Muscle layer of duodenum (tissue), 2 donors: ENCODE measurements around the gene NKAIN2.
"Not testable (repeated sequence)": the region's sequence is repeated elsewhere in the genome, so short reads cannot be mapped to it uniquely, and the experiment has no call there.

Experiments
- H3K27ac ChIP-seq: one replicate; pipeline ENCODE4 v1.7.0; 2013; ENCODE audit warnings: mild to moderate bottlenecking, low read length
- H3K27me3 ChIP-seq: one replicate; pipeline ENCODE4 v1.7.0; 2013; ENCODE audit warnings: low read depth, mild to moderate bottlenecking, control low read depth, low read length
- H3K36me3 ChIP-seq, 2 donors: one replicate each; pipeline ENCODE4 v1.7.0; 2013; ENCODE audit warnings: low read length in 2 of 2, control low read depth in 1 of 2, mild to moderate bottlenecking in 1 of 2; ENCODE audit not compliant: insufficient read depth in 2 of 2, control insufficient read depth in 1 of 2
- H3K4me1 ChIP-seq, 2 donors: one replicate each; pipeline ENCODE4 v1.7.0; 2013; ENCODE audit warnings: low read length in 2 of 2, mild to moderate bottlenecking in 2 of 2, control low read depth in 1 of 2, moderate library complexity in 1 of 2; ENCODE audit not compliant: insufficient read depth in 2 of 2, control insufficient read depth in 1 of 2
- H3K4me3 ChIP-seq, 2 donors: one replicate each; pipeline ENCODE4 v1.7.0; 2013; ENCODE audit warnings: low read length in 2 of 2, low read depth in 1 of 2, mild to moderate bottlenecking in 1 of 2
- H3K9me3 ChIP-seq, 2 donors: one replicate each; pipeline ENCODE4 v1.7.0; 2013; ENCODE audit warnings: low read length in 2 of 2, control low read depth in 1 of 2, mild to moderate bottlenecking in 1 of 2; ENCODE audit not compliant: control insufficient read depth in 1 of 2
- donor health status: healthy.

NKAIN2 gene

DNA sequence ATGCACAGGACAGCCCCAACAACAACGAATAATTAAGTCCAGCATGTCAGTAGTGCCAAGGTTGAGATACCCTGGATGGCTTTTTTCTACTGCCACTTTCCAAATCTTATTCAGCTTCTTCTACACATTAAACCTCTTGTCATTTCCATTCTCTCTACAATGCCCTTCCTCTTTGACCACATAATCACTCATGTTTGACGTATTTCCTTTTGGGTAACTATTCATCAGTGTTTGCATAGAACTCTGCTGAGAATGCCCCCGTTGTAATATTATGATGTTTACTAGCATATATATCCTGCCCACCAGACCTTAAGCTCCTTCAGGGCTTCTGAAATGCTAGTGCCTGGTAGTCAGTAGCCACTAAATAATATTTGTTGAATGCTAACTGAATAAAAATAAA lies 643.3 kb downstream of the NKAIN2 start:
- no peak overlapping the region for H3K4me3 ChIP-seq
- no peak overlapping the region for H3K27ac ChIP-seq
- no peaks in the 10 kb centered on the region for H3K36me3 ChIP-seq
- no peaks in the 10 kb centered on the region for H3K9me3 ChIP-seq
- H3K4me1 ChIP-seq, result no peaks in the 10 kb centered on the region
- H3K27me3 ChIP-seq, result no peaks in the 10 kb centered on the region

- no peak overlapping the region for H3K27ac ChIP-seq
- H3K9me3 ChIP-seq, result no peaks in the 10 kb centered on the region
- H3K4me1 ChIP-seq, result no peaks in the 10 kb centered on the region
- no peaks in the 10 kb centered on the region for H3K36me3 ChIP-seq
- H3K27me3 ChIP-seq, result no peaks in the 10 kb centered on the region
- H3K4me3 ChIP-seq, result no peak overlapping the region
These were observed 655.6 kb downstream of the NKAIN2 start for GRCh38 chr6:124459268-124459667.

DNA sequence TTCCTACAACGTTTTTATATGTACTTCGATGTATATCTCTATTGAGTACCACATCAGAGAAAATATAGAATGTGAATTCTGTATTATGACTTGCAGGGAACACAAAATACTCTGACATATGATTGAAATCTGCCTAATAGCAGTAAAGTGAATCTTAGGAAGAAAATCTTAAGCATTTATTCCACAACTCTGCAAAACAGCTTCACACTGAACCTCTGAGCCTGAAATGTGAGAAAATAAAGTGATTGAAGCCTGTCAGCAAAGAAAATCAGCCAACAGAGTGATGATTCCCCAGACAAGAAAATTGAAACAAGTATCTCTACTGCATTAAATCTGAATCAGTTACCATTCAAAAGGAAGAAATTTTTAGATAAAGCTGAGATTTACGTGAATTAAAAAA lies 659.1 kb downstream of the NKAIN2 start:
- Histone ChIP-seq H3K27me3 (no peaks in the 10 kb centered on the region), H3K4me1 (no peaks in the 10 kb centered on the region), H3K9me3 (no peaks in the 10 kb centered on the region), H3K36me3 (no peaks in the 10 kb centered on the region), H3K27ac (no peak overlapping the region), H3K4me3 (no peak overlapping the region)

GRCh38 chr6:124463271-124463670 lies 659.6 kb downstream of the NKAIN2 start:
- no peak overlapping the region for H3K4me3 ChIP-seq
- no peaks in the 10 kb centered on the region for H3K9me3 ChIP-seq
- no peaks in the 10 kb centered on the region for H3K27me3 ChIP-seq
- H3K4me1 ChIP-seq, result no peaks in the 10 kb centered on the region
- H3K36me3 ChIP-seq, result no peaks in the 10 kb centered on the region
- H3K27ac ChIP-seq, result no peak overlapping the region

GRCh38 chr6:124464600-124464999 lies 660.9 kb downstream of the NKAIN2 start:
- not testable (repeated sequence) for H3K36me3 ChIP-seq, H3K4me3 ChIP-seq, H3K4me1 ChIP-seq, H3K27ac ChIP-seq, H3K27me3 ChIP-seq, H3K9me3 ChIP-seq

DNA sequence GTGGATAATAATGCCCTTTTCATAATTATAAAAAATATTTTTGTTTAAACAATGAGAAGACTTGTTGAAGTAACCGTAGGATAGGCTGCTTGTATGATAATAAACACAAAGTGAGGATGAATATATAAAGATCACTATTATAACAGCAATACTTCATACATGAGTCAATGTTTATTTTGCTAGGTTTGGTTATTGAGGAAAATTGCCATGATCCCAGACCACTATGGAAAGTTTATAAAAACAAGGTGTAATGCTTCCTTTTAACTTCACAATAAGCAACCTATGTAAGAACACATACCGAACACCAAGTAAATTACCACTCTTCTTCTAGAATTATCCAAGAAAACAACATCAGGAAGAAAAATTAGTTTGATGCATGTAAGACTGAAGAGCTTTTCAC lies 663.3 kb downstream of the NKAIN2 start:
- Histone ChIP-seq H3K27ac (no peak overlapping the region), H3K27me3 (no peaks in the 10 kb centered on the region), H3K4me1 (no peaks in the 10 kb centered on the region), H3K9me3 (no peaks in the 10 kb centered on the region), H3K36me3 (no peaks in the 10 kb centered on the region), H3K4me3 (no peak overlapping the region)

DNA sequence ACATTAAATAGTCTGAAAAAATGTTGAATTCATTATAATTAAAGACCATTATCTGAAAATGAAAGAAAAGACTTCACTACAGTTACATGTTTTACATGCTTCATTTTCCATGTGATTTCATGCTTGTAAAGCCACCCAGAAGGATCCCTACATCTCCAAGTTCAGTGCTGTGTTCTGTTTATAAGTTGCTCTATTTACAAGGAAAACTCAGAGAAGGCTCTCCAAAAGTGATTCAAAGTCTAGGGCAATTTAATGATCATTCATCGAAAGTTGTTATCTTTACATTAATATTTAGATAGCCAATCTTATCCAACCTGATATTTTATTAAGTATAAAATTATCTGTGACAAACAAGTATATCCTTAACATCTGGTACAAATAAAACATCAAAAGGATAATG lies 663.7 kb downstream of the NKAIN2 start:
- H3K27me3 ChIP-seq, result no peaks in the 10 kb centered on the region
- no peaks in the 10 kb centered on the region for H3K4me1 ChIP-seq
- no peaks in the 10 kb centered on the region for H3K36me3 ChIP-seq
- no peak overlapping the region for H3K27ac ChIP-seq
- H3K9me3 ChIP-seq, result no peaks in the 10 kb centered on the region
- no peak overlapping the region for H3K4me3 ChIP-seq

DNA sequence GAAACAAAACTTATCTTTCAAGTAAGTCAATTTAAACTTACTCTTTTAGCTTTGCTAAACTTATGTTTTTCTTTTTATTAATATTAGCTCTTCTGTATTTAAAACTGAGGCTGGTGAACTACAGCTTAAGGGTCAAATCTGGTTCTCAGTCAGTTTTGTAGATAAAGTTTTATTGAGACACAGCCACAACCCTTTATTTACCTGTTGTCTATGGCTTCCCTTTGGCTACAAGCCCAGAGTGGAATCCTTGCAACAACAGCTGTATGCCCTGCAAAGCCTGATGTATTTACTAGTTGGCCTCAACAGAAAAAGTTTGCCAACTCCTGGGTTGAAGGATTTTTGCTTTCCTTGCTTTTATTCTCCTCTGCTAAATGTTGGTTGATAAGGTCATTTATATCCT lies 667.1 kb downstream of the NKAIN2 start:
- no peaks in the 10 kb centered on the region for H3K27me3 ChIP-seq
- no peaks in the 10 kb centered on the region for H3K9me3 ChIP-seq

DNA sequence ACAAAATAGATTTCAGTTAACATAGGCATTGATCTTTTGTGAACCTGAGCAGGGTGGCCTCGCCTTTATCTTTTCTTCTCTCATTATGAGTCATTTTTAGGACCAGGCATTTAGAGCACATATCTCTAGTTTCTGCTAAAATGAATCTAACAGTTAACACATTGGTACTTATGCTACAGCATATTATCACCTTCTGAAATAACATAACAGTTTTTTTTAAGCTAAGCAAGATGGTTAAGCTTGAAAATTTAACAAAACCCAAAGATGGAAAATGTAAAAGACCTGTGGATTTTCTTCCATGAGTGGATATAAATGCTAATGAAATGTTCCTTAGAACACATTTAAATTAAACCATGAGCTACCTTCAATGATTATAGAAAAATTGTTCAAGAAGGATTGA lies 671.5 kb downstream of the NKAIN2 start:
- H3K36me3 ChIP-seq, result no peaks in the 10 kb centered on the region
- H3K4me3 ChIP-seq, result no peak overlapping the region
- H3K9me3 ChIP-seq, result no peaks in the 10 kb centered on the region
- no peaks in the 10 kb centered on the region for H3K4me1 ChIP-seq
- no peak overlapping the region for H3K27ac ChIP-seq
- H3K27me3 ChIP-seq, result no peaks in the 10 kb centered on the region

More for the DNA sequence above, 667.1 kb downstream of the NKAIN2 start:
- Histone ChIP-seq H3K36me3 (no peaks in the 10 kb centered on the region), H3K4me1 (no peaks in the 10 kb centered on the region), H3K27ac (no peak overlapping the region), H3K4me3 (no peak overlapping the region)

- Histone ChIP-seq H3K4me3 (no peak overlapping the region), H3K9me3 (no peaks in the 10 kb centered on the region), H3K4me1 (no peaks in the 10 kb centered on the region), H3K27me3 (no peaks in the 10 kb centered on the region), H3K36me3 (no peaks in the 10 kb centered on the region), H3K27ac (no peak overlapping the region)
These were observed 675.2 kb downstream of the NKAIN2 start for GRCh38 chr6:124478906-124479305.

- Histone ChIP-seq H3K9me3 (no peaks in the 10 kb centered on the region), H3K27me3 (no peaks in the 10 kb centered on the region), H3K36me3 (no peaks in the 10 kb centered on the region), H3K4me3 (no peak overlapping the region), H3K27ac (no peak overlapping the region), H3K4me1 (no peaks in the 10 kb centered on the region)
These were observed 676.3 kb downstream of the NKAIN2 start for GRCh38 chr6:124479991-124480430.

DNA sequence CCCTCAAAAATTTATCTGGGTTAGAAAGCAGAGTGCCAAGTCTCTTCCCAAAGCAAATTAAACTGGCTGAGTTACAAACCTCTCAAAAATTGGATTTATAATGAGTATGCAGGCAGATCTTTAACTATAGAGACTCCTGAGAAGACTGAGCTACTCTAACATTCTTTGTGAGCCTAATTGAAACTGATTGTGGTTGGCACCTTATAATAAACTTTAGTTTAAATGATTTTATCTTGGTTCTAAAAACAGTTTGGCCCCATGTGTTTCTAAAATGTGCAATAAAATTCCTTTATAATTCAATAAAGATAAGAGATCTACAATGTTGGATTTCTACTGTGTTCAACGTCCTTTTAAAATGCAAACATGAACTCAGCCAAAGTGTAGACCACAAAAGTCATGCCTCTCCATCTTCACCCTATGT lies 678.4 kb downstream of the NKAIN2 start:
- H3K27me3 ChIP-seq, result no peaks in the 10 kb centered on the region
- no peaks in the 10 kb centered on the region for H3K4me1 ChIP-seq
- H3K4me3 ChIP-seq, result no peak overlapping the region
- no peak overlapping the region for H3K27ac ChIP-seq
- no peaks in the 10 kb centered on the region for H3K36me3 ChIP-seq
- no peaks in the 10 kb centered on the region for H3K9me3 ChIP-seq
